ENCODE data around the gene UGT1A5. TPM values are rescaled to one million over a fixed set of nuclear protein-coding genes. Genes with fewer than 3 reads are reported as not detected.

Gene UGT1A5
- total and polyA plus RNA-seq, 2 of the 8 experiments (the other 6 are each of a cell fraction or from before 2014, with no cell fraction given), result not detected

DNA sequence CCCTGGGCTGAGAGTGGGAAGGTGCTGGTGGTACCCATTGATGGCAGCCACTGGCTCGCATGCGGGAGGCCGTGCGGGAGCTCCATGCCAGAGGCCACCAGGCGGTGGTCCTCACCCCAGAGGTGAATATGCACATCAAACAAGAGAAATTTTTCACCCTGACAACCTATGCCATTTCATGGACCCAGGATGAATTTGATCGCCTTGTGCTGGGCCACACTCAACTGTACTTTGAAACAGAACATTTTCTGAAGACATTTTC is 34.5 kb downstream of the UGT1A5 start:
- Histone ChIP-seq H3K4me3 (ENCODE audit: extremely low read depth in 1 of 4, insufficient read depth in 2 of 4, low read depth in 3 of 4, low read length in 4 of 4) (no peak overlapping the region), H2AK5ac (ENCODE audit: low read depth, low read length) (no peak overlapping the region), H4K91ac (replicated peaks; ENCODE audit: insufficient read length, low read length) (no peak overlapping the region), H2BK15ac (ENCODE audit: low read length) (no peak overlapping the region), H3K79me2 (ENCODE audit: control insufficient read depth in 1 of 2, insufficient read depth in 2 of 2, low read length in 2 of 2) (no peaks in the 10 kb centered on the region), H2BK12ac (ENCODE audit: low read depth, low read length) (no peak overlapping the region), H2BK5ac (ENCODE audit: low read depth, low read length) (no peak overlapping the region), H2BK120ac (replicated peaks; ENCODE audit: low read depth, low read length) (no peak overlapping the region), H2AFZ (ENCODE audit: low read length) (no peak overlapping the region), H3K27ac (ENCODE audit: low read depth, low read length) (no peak overlapping the region), H4K5ac (ENCODE audit: insufficient read length, low read depth, low read length) (no peak overlapping the region), H3K56ac (replicated peaks; ENCODE audit: insufficient read length, low read depth, low read length) (no peak overlapping the region), H3K14ac (ENCODE audit: insufficient read length) (no peak overlapping the region), H3K4me1 (replicated peaks in 1 of 4; ENCODE audit: control insufficient read depth in 3 of 4, insufficient read depth in 4 of 4, low read length in 3 of 4) (no peaks in the 10 kb centered on the region), H3K27me3 (replicated peaks in 1 of 4; ENCODE audit: control insufficient read depth in 3 of 4, extremely low read depth in 1 of 4, insufficient read depth in 3 of 4, low read length in 3 of 4) (no peaks in the 10 kb centered on the region), H4K8ac (ENCODE audit: extremely low read depth, insufficient read depth, low read length) (no peak overlapping the region), H3K36me3 (ENCODE audit: control insufficient read depth in 2 of 4, insufficient read depth in 4 of 4, low read length in 3 of 4) (no peaks in the 10 kb centered on the region), H3K23ac (ENCODE audit: insufficient read length) (no peak overlapping the region), H3K4me2 (ENCODE audit: insufficient read depth in 1 of 2, low read depth in 2 of 2, low read length in 2 of 2) (no peak overlapping the region), H3K23me2 (ENCODE audit: low read depth, low read length) (no peaks in the 10 kb centered on the region), H4K20me1 (replicated peaks in 1 of 2; ENCODE audit: control insufficient read depth in 1 of 2, insufficient read depth in 2 of 2, low read length in 2 of 2) (no peaks in the 10 kb centered on the region), H2BK20ac (ENCODE audit: low read length) (no peak overlapping the region), H3K79me1 (ENCODE audit: low read depth, low read length) (no peaks in the 10 kb centered on the region), H3K9ac (replicated peaks in 1 of 4; ENCODE audit: extremely low read depth in 1 of 4, low read depth in 3 of 4, low read length in 3 of 4) (no peak overlapping the region), H3K9me3 (ENCODE audit: insufficient read depth in 2 of 2, low read depth in 1 of 2, low read length in 1 of 2) (peaks cover 18 to 32% of the 10 kb centered on the region in 2 experiments), H3K4ac (replicated peaks; ENCODE audit: insufficient read length, low read depth, low read length) (no peak overlapping the region), H3K18ac (ENCODE audit: extremely low read depth, low read length) (no peak overlapping the region)
- WGBS, 2 experiments (ENCODE audit: extremely low coverage in 1 of 2, insufficient coverage in 1 of 2, insufficient read length in 1 of 2, insufficient replicate concordance in 2 of 2, low coverage in 1 of 2, low lambda C conversion rate in 2 of 2, missing lambda C conversion rate in 1 of 2), result 79% methylated on average over 2 of the region's 6 CpGs; no CpG with 5 or more reads in 1 of the 2 experiments
- DNase-seq (ENCODE audit: low read depth in 1 of 2, low spot score in 2 of 2) (no peak), FAIRE-seq (no peak)
- ChIA-PET CTCF (ENCODE audit: partially characterized antibody) (interaction anchor here (0.8 kb wide), 1 partner anchor 86 kb away, joined by 4 read pairs; no protein-coding TSS in a partner anchor), POLR2A (ENCODE audit: partially characterized antibody) (no interaction called here)
- no peak for TF ChIP-seq KDM5A (IDR thresholded peaks at IDR 0.05; ENCODE audit: low read length)
- no peak for TF ChIP-seq ASH2L (IDR thresholded peaks at IDR 0.05; ENCODE audit: low read length)
- TF ChIP-seq EGR1 (IDR thresholded peaks at IDR 0.05; ENCODE audit: borderline replicate concordance, low read depth, low read length), result no peak
- TF ChIP-seq ATF3 (IDR thresholded peaks at IDR 0.05; ENCODE audit: insufficient read depth, low read depth, low read length), result no peak
- no peak for TF ChIP-seq TBP (IDR thresholded peaks at IDR 0.05; ENCODE audit: low read depth, low read length)
- TF ChIP-seq SAP30 (IDR thresholded peaks at IDR 0.05; ENCODE audit: insufficient read depth, insufficient replicate concordance, low read length), result no peak
- TF ChIP-seq SP4 (IDR thresholded peaks at IDR 0.05; ENCODE audit: low read length), result no peak
- TF ChIP-seq, protein P1, sequence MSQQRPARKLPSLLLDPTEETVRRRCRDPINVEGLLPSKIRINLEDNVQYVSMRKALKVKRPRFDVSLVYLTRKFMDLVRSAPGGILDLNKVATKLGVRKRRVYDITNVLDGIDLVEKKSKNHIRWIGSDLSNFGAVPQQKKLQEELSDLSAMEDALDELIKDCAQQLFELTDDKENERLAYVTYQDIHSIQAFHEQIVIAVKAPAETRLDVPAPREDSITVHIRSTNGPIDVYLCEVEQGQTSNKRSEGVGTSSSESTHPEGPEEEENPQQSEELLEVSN (IDR thresholded peaks at IDR 0.05), result no peak
- no peak for TF ChIP-seq SIRT6 (IDR thresholded peaks at IDR 0.05; ENCODE audit: low read length)
- no peak for TF ChIP-seq PHF8 (conservative IDR thresholded peaks at IDR 0.05; ENCODE audit: low read depth, low read length)

Data from H1 (cell line).